ENCODE data around the gene PITX1.

Gene PITX1

GRCh38 chr5:135042595-135042994, 8.6 kb upstream of the PITX1 start:
- DNase-seq (ENCODE audit: extremely low read depth in 1 of 2, low read depth in 1 of 2), result no peak

GRCh38 chr5:135041726-135042125, 7.7 kb upstream of the PITX1 start:
- no peak for DNase-seq (ENCODE audit: extremely low read depth in 1 of 2, low read depth in 1 of 2)

- DNase-seq (ENCODE audit: extremely low read depth in 1 of 2, low read depth in 1 of 2), result no peak
These were observed 7.1 kb upstream of the PITX1 start for GRCh38 chr5:135041145-135041587.

GRCh38 chr5:135040333-135041144, 6.5 kb upstream of the PITX1 start:
- no peak for DNase-seq (ENCODE audit: extremely low read depth in 1 of 2, low read depth in 1 of 2)

- no peak for DNase-seq (ENCODE audit: extremely low read depth in 1 of 2, low read depth in 1 of 2)
These were observed 6.0 kb upstream of the PITX1 start for GRCh38 chr5:135040034-135040332.

GRCh38 chr5:135039271-135040033, 5.4 kb upstream of the PITX1 start:
- DNase-seq (ENCODE audit: extremely low read depth in 1 of 2, low read depth in 1 of 2), result no peak

GRCh38 chr5:135038813-135039270, 4.8 kb upstream of the PITX1 start:
- no peak for DNase-seq (ENCODE audit: extremely low read depth in 1 of 2, low read depth in 1 of 2)

GRCh38 chr5:135038205-135038812, 4.3 kb upstream of the PITX1 start:
- DNase-seq (ENCODE audit: extremely low read depth in 1 of 2, low read depth in 1 of 2), result no peak

GRCh38 chr5:135037519-135038204, 3.6 kb upstream of the PITX1 start:
- DNase-seq (ENCODE audit: extremely low read depth in 1 of 2, low read depth in 1 of 2), result no peak

- DNase-seq (ENCODE audit: extremely low read depth in 1 of 2, low read depth in 1 of 2), result no peak
These were observed 2.4 kb upstream of the PITX1 start for GRCh38 chr5:135036405-135036804.

- no peak for DNase-seq (ENCODE audit: extremely low read depth in 1 of 2, low read depth in 1 of 2)
These were observed 1.6 kb upstream of the PITX1 start for GRCh38 chr5:135035678-135036030.

GRCh38 chr5:135034963-135035677, 1.1 kb upstream of the PITX1 start:
- no peak for DNase-seq (ENCODE audit: extremely low read depth in 1 of 2, low read depth in 1 of 2)

GRCh38 chr5:135034236-135034962, 371 bp upstream of the PITX1 start:
- no peak for DNase-seq (ENCODE audit: extremely low read depth in 1 of 2, low read depth in 1 of 2)

GRCh38 chr5:135032999-135033861, 798 bp downstream of the PITX1 start:
- DNase-seq (ENCODE audit: extremely low read depth in 1 of 2, low read depth in 1 of 2), result no peak

GRCh38 chr5:135032695-135032998, 1.4 kb downstream of the PITX1 start:
- no peak for DNase-seq (ENCODE audit: extremely low read depth in 1 of 2, low read depth in 1 of 2)

GRCh38 chr5:135031813-135032694, 2.0 kb downstream of the PITX1 start:
- no peak for DNase-seq (ENCODE audit: extremely low read depth in 1 of 2, low read depth in 1 of 2)

- DNase-seq (ENCODE audit: extremely low read depth in 1 of 2, low read depth in 1 of 2), result no peak
These were observed 2.8 kb downstream of the PITX1 start for GRCh38 chr5:135030956-135031812.

All from activated CD8-positive, alpha-beta memory T cell treated with anti-CD3 and anti-CD28 coated beads for 1 hour (primary cell).